GM19238 (cell line): ENCODE measurements around the gene NSMF.
A peak's percentile ranks its signal among the peaks of the same experiment; 100 is the strongest.
"Not testable (repeated sequence)": the region's sequence is repeated elsewhere in the genome, so short reads cannot be mapped to it uniquely, and the experiment has no call there.

Source experiments
- DNase-seq: peaks from one replicate; pipeline ENCODE4 v3.0.0; 2011; ENCODE audit warnings: low spot score; ENCODE audit not compliant: insufficient read length

Gene NSMF

DNA sequence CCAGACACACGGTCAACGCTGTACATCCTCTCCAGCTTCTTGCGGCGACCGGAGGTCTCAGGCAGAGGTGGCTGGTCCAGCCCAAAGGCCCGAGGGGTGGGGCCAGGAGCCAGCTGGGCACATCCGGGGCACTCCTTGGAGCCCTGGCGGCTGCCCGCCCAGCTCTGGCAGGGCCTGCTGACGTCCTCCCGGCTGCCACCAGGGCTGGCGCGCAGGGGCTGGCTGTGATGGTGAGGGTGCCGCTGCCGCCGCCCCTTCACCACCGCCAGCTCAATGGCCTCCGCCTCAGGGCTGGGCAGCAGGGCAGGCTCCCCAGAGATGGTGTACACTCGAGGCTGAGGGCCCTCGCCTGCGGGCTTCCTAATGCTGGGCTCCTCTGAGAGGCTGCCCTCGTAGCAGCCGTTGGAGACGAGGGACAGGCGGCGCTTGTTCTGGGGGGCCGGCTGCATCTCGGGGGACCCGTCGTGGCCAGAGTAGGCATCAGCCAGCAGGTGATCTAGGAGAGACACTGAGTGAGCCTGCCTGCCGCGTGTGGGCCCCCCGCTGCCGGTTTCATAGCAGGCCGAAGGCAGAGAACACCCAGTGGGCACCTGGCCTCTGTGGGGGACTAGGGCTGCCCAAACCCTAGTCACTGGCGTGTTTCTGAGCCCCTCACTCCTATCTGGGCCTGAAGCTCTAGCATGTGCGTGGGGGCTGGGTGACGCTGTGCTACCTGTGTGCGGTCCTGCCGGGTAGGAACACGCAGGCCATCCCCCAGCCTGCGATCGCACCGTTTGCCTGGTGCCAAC, 1.5 kb downstream of the NSMF start:
- no peak for DNase-seq

DNA sequence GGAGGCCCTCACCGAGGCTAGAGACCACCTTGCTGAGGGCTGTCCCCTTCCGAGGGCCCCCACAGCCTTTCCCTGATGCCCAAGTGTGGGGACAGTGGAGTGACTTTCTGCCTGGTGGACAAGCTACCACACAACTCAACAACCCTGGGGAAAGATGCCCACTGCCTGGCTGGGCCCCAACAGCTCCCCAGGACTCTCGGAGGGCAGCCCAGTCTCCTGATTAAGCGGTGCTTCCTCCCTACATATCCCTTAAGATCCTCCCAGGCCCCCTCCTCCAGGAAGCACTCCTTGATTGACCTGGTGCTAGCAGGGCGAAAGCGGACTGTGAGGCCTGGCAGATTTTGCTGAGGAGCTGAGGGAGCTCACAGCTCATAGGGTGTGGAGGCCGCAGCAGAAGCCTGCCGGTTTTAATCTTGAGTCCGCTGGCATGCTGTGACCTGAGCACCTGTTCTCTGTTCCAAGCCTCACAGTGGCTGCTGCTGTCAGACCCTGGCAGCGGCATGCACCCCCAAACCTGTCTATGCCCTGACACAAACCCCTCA, 2.2 kb downstream of the NSMF start:
- no peak for DNase-seq

DNA sequence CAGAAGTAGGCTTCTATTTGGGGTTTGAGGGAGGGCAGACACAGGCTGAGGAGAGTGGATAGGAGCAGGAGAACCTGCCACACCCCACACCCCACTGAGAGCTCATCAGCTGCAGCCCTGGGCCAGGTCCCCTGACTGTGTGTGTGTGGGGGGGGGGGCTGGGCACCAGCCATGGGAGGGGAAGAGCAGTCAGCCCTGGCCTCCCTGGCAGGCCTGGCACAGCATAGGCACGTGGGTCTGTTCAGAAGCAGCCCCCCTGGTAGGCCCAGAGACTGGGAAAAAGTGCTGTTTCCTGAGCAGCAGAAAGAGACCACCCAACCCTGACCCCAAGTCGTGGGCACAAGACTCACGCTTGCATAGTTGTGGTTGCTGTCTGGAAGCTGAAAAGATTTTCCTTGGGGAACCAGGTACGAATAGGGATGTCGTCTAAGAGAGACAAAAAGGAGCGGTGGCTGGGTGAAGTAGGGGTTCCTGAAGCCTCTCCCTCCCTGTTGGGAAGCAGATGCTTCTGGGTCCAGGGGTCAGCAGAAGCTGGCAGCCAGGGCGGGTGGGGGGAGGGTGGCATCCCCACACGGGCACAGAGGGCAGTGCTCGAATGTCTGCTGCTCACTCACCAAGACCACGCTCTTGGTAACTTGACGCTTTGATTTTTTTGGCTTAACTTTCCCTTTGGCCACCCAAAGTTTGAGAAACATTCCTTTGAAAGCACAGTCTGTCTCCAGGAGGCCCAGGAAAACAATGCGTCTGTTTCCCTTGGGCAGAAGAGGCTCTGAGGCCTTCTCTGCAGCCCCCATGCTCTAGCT, 2.9 kb downstream of the NSMF start:
- no peak for DNase-seq

DNA sequence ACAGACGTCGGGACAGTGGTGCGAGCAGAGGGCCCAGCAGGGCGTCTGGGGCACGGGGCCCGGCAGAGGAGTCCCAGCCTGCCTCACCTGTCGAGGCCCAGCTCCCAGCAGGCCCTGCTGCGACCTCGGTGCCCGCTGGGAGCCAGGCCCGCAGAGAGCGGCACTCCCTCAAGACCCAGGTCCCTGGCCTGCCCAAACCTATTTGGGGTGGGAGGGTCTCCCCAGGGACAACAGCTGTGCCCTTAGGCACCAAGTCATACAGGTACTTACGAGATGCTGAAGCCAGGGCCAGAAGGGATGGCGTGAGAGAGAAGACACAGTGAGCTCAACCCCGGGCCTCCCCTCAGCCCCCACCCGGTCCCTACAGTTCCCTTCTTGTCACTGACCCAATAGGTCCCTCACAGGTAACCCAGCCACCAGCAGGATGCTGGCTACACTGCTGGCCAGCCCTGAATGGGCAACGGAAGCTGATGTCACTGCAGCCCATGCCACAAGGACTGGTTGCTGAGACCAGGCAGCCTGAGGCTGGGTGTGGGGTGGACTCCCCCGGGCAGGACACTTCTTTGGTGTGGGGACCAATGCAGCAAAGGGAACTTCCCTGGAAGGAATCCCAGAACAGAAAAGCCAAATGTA, 3.7 kb downstream of the NSMF start:
- no peak for DNase-seq

DNA sequence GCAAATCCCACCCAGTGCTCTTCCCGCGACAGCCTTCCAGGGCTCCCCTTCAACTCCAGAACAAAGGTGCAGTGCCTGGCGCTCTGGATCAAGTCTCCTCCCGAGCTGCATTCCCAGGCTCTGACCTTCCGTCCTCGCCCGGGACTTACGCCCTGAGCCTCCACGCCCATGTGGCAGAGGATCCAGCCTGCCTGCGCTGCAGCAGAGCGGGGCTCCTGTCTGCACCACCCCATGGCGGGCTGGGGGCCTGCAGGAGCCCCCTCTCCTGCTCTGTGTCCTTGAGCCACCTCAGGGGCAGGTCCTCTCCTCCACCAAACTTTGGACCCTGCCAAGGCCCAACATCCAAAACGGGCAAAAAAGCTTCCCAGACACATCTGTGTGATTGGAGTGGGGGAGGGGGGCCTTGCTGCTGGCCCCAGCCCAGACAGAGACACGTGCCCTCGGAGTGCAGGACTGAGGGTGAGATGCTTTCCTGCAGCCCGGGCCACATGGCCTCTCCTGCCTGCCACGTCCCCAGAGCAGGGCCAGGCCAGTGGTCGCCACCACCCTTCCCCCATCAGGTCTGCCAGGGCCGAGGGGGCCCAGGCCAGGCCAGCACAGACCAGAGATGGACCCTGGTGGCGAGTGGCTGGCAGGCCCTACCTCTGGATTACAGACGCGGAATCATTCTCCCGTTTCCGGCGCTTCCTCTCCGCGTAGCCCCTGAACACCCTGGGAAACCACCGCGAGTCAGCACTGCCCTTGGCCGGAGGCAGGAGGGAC, 4.4 kb downstream of the NSMF start:
- no peak for DNase-seq

DNA sequence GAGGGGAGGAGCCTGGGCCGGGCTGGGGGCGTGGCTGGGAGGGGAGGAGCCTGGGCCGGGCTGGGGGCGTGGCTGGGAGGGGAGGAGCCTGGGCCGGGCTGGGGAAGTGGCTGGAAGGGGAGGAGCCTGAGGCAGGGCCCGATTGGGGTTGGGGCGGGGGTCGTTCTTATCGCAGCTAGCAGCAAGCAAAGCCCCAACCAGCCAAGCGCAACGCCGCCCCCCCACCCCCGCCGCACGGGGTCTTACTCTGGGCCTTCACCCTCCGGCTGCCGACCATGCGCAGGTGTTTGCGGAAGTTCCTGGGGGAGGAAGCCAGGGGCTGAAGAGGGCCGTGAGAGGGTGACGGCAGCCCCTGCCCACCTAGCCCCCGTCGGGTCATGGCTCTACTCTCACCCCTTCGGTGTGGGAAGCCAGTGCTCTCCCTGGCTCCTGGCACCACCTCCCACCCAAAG, 5.0 kb downstream of the NSMF start:
- peak; percentile 52 for DNase-seq

DNA sequence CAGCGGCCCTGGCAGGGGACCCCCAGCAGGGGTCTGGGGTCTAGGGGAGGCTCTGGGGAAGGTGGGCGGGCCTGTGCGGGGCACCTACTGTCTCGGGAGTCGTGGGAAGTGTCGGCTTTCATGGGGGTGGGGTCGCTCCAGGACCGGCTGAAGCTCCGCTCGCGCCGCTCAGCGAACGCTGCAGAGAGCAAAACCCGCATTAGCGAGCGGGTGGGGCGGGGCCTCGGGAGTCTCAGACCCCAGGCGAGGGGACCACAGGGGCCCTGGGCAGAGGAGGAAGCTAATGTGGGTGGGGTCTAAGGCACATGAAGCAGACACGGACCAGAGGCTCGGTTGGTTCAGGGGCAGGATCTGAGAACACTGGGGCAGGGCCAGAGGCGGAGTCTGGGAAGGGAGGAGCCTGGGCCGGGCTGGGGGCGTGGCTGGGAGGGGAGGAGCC, 5.5 kb downstream of the NSMF start:
- DNase-seq, result peak; percentile 84

DNA sequence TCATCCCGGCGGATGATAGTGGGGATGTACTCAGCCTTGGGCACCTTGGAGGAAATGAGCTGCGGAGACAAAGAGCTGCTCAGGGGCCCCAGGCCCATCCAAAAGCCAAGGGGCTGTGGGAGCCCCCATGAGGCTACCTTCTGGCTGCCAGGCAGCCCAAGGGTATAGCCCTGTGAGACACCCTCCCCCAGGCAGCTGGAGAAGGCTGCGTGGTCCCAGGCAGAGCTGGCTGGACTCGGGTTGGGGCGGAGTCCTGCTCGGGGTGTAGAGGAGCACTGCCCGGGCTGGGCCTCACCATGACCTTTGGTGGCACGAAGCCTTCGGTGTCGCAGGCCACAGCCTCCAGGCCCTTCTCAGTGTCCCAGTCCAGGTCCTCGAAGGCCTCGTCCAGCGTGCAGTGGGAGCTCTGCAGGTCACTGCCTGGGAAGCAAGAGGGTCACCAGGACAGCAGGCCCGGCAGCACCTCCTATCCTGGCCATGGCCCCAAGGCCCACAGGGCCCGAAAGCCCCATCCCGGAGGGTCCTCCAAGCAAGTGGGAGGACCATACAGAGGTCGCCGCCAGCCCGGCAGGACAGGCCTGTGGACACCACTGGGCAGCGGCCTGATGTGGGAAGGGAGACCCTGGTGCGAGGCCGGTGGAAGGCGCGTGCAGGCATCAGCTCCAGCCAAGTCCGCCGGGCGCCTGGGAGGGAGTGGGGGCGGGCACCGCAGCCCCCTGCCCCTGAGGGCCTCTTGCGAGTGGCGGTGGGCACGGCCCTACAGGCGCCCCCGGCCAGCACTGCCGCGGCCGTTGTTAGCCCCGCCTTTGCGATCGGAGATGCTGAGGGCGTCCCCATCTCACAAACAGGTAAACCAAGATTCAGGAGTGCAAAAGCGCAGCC, 6.1 kb downstream of the NSMF start:
- DNase-seq, result no peak

DNA sequence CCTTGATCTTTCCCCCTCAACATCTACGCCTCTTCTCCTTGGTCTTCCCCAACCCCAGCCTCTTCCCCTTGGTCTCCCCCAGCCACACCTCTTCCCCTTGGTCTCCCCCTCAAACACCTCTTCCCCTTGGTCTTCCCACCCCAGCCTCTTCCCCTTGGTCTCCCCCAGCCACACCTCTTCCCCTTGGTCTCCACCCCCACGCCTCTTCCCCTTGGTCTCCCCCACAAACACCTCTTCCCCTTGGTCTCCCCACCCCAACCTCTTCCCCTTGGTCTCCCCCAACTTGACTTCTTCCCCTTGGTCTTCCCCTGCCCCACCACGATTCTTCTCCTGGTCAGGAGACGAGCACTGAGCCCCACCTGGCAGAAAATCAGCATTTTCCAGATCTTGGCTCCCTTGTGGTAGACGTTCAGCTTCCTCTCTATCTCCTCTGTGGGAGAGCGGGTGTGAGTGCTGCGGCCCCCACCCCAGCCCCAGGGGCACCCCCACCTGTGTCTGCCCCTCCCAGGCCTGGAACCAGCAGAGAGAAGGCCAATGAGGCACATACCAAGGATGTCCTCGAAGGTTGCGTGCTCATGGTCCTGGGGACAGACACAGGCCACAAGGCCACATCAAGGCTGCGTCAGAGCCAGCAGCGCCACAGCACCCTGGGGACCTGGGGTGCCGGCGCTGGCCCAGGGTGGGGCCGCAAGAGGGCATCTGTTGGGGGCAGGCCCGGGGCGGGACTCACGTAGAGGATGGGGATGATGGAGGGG, 7.0 kb downstream of the NSMF start:
- no peak for DNase-seq

DNA sequence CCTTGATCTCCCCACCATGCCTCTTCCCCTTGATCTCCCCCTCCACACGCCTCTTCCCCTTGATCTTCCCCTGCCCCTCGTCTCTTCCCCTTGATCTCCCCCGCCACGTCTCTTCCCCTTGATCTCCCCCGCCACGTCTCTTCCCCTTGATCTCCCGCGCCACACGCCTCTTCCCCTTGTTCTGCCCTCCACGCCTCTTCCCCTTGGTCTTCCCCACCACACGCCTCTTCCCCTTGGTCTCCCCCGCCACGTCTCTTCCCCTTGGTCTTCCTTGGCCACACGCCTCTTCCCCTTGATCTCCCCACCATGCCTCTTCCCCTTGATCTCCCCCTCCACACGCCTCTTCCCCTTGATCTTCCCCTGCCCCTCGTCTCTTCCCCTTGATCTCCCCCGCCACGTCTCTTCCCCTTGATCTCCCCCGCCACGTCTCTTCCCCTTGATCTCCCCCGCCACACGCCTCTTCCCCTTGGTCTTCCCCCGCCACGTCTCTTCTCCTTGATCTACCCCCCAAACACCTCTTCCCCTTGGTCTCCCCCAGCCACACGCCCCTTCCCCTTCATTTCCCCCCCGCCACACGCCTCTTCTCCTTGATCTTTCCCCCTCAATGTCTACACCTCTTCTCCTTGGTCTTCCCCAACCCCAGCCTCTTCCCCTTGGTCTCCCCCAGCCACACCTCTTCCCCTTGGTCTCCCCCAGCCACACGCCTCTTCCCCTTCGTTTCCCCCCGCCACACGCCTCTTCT, 7.7 kb downstream of the NSMF start:
- DNase-seq, result not testable (repeated sequence)

DNA sequence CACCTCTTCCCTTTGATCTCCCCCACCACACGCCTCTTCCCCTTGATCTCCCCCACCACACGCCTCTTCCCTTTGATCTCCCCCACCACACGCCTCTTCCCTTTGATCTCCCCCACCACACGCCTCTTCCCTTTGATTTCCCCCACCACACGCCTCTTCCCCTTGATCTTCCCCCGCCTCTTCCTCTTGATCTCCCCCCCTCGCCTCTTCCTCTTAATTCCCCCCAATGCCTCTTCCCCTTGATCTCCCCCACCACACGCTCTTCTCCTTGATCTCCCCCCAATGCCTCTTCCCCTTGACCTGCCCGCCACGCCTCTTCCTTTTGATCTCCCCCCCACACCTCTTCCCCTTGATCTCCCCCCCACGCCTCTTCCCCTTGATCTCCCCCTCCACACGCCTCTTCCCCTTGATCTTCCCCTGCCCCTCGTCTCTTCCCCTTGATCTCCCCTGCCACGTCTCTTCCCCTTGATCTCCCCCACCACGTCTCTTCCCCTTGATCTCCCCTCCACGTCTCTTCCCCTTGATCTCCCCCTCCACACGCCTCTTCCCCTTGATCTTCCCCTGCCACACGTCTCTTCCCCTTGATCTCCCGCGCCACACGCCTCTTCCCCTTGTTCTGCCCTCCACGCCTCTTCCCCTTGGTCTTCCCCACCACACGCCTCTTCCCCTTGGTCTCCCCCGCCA, 8.5 kb downstream of the NSMF start:
- DNase-seq, result not testable (repeated sequence)

DNA sequence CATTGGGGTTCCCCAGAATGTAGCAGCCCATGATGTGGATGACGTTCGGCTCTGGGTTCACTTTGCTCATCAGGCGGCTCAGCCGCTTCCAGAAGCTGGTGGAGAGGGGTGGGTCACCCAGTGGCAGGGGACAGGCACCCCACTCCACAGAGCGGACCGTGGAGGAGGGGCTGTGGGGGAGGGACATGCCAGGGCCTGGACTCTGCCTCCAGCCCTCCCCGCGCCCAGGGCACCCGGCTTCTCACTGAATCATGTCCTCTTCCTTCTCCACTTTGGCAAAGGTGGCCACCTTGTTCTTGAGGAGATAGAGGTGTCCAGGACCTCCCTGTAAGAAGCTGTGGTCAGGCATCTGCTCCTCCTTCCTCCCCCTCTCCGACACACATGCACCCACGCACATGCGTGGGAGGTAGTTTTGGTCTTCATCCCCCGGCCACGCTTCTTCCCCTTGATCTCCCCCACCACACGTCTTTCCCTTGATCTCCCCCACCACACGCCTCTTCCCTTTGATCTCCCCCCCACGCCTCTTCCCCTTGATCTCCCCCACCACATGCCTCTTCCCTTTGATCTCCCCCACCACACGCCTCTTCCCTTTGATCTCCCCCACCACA, 9.1 kb downstream of the NSMF start:
- no peak for DNase-seq

DNA sequence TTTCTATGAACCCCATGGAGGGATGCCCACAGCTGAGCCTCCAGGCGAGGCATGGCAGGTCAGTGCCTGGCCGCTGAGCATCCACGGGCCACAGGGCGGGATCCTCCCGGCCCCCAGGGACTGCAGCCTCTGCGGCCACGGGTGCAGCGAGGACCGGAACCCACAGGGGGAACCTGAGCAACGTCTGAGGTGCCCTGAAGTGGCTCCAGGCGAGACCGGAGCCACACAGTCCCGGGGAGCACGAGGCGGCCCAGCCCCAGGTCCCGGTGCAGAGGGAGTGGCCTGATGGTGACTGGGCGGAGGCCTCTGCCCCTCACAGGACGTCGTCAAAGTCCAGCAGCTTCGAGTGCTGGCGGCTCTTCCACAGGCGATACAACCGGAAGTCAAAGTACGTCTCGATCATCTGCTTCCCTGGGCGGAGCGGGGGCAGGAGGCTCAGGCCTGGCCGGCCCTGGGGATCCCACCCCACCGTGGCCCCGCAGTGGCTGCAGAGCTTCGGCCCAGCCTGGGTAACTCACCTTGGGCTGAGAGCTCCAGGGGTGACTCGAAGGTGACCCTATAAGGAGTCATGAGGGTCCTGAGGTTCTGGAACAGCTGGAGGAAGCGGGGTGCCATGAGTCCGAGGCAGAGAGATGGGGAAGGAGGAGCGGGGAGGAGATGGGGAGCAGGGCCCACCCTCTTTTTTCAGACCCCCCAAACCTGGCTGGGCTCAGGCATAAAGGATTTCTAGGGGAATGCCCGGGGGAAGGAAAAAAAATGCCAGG, 9.9 kb downstream of the NSMF start:
- no peak for DNase-seq

DNA sequence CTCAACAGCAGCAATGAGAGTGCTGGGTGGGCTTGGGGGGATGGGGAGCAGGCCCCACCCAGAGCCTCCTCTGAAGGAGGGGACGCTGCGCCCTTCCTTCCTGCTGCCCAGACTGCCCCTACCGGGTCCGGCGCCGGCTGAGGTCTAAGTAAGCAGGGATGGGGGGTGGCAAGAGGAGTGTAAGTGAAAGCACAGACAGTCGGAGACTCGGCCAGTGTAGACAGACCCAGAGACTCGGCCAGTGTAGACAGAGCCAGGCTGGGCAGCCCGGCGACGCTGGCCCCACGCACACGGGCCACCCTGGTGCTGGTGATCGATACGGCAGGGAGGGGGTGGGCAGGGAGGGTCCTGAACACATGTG, 10.6 kb downstream of the NSMF start:
- no peak for DNase-seq

DNA sequence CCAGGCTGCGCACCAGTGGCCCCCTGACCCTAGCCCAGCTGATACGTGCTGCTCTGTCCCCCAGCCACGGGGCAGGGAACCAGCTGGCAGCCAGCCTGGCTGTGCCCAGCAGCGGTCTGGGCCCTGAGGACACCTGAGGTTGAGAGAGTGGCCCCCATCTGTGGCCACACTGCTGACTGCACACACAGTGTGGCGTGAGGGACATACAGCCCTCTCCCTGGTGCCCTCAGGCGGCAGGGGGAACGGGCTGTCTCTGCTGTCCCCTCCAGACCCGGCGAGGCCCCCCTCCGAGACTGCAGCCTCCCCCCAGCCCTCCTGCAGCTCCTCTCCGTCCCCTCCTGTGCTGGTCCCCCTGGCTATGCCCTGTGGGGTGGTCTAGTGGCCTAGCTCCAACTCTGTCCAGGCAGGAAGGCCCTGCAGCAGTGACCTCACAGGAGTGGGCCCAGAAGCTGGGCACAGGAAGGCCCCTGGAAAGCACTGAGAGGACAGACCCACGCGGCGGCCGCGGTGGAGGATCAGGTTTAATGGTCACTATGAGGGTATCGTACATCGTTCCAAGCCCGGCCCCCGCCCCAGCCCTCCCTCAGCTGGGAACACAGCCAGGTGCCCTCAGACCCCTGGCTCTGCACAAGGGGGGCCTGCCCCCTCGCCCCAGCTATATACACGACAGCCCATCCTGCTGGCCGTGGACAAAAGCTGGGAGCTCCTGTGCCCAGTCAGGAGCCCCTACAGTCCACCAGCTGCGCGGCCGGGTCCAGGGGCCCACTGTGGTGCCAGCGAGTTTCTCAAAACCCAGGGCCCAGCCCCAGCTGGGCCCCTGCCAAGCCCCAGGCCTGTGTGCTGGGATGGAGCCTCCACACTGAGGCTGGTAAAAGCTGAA, 11.2 kb downstream of the NSMF start:
- DNase-seq, result no peak

DNA sequence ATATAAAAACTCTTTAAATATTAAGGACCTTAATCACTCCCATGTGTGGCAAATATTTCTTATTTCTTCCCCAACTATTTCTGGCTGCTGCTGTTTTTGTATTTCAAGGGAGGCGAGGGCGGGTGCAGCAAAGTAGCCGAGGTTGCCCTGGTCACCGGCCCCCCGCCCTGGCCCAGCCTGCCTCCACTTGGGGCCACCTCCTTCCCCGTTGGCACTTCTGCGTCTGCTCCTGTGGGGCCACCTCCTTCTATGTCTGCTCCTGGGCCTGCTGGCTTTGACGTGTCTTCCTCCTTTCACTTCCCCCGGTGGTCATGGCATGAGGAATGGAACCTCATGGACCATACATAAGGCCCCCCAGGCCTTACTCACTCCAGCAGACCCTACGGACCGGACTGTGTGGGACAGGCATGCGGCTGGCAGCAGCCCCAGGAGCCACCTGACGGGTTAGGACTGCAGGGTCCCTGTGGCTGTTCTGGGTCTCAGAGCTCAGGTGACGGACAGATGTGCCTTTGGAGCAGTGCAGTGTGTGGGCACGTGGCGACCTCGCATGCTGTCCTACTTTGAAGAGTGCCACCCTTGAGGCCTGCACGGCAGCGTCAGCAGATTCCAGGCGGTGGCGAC, 12.2 kb downstream of the NSMF start:
- DNase-seq, result no peak
